Measurements from ENCODE around the gene RGPD8. TPM values are rescaled to one million over a fixed set of nuclear protein-coding genes. Genes with fewer than 3 reads are reported as not detected.
"Not testable (repeated sequence)": the region's sequence is repeated elsewhere in the genome, so short reads cannot be mapped to it uniquely, and the experiment has no call there.

Gene RGPD8
- total and polyA plus RNA-seq, 10 of the 15 experiments (the other 5 are each of a cell fraction or from before 2014, with no cell fraction given): 0.24 to 9.6 (median 4.2) TPM

- BruUV-seq (replicated peaks); H3K4me3 ChIP-seq; H3K27me3 ChIP-seq (replicated peaks in 1 of 2; ENCODE audit: control insufficient read depth in 2 of 2, insufficient read depth in 2 of 2, low read length in 1 of 2); H3K27ac ChIP-seq (ENCODE audit: control insufficient read depth, insufficient read depth); H3K4me2 ChIP-seq (ENCODE audit: control insufficient read depth, insufficient read depth); FAIRE-seq; CTCF ChIA-PET; POLR2A ChIA-PET; H3K9ac ChIP-seq (ENCODE audit: control insufficient read depth, insufficient read depth, low read length); H3K79me2 ChIP-seq (ENCODE audit: control insufficient read depth, insufficient read depth, low read length); H3K9me3 ChIP-seq (replicated peaks; ENCODE audit: control insufficient read depth, insufficient read depth, low read length); RAD21 ChIA-PET (ENCODE audit: unreplicated experiment); SMC1A ChIA-PET (ENCODE audit: uncharacterized antibody, unreplicated experiment); intact Hi-C loops (cut with micrococcal nuclease; ENCODE audit: unreplicated experiment); H3K4me1 ChIP-seq (ENCODE audit: control insufficient read depth, insufficient read depth, low read length); H2AFZ ChIP-seq (ENCODE audit: control insufficient read depth, low read depth, low read length); H4K20me1 ChIP-seq (ENCODE audit: control insufficient read depth, insufficient read depth); in situ Hi-C loops (cut with MboI); H3K36me3 ChIP-seq (ENCODE audit: control insufficient read depth in 2 of 2, insufficient read depth in 2 of 2, low read length in 1 of 2); DNase-seq (ENCODE audit: low read depth, low spot score); ATAC-seq: not testable (repeated sequence)
- 32% methylated on average over 2 of the region's 2 CpGs for WGBS (ENCODE audit: insufficient coverage, insufficient replicate concordance, low lambda C conversion rate, missing lambda C conversion rate)
Measured at GRCh38 chr2:112354335-112354734, 79.1 kb downstream of the RGPD8 start.

- DNase-seq (ENCODE audit: low read depth, low spot score); BruUV-seq (replicated peaks); H3K27me3 ChIP-seq (replicated peaks in 1 of 2; ENCODE audit: control insufficient read depth in 2 of 2, insufficient read depth in 2 of 2, low read length in 1 of 2); POLR2A ChIA-PET; H3K79me2 ChIP-seq (ENCODE audit: control insufficient read depth, insufficient read depth, low read length); H3K9ac ChIP-seq (ENCODE audit: control insufficient read depth, insufficient read depth, low read length); FAIRE-seq; H3K36me3 ChIP-seq (ENCODE audit: control insufficient read depth in 2 of 2, insufficient read depth in 2 of 2, low read length in 1 of 2); in situ Hi-C loops (cut with MboI); ATAC-seq; H3K9me3 ChIP-seq (replicated peaks; ENCODE audit: control insufficient read depth, insufficient read depth, low read length); CTCF ChIA-PET; H3K4me2 ChIP-seq (ENCODE audit: control insufficient read depth, insufficient read depth); intact Hi-C loops (cut with micrococcal nuclease; ENCODE audit: unreplicated experiment); H3K27ac ChIP-seq (ENCODE audit: control insufficient read depth, insufficient read depth); H3K4me3 ChIP-seq; SMC1A ChIA-PET (ENCODE audit: uncharacterized antibody, unreplicated experiment); H3K4me1 ChIP-seq (ENCODE audit: control insufficient read depth, insufficient read depth, low read length); RAD21 ChIA-PET (ENCODE audit: unreplicated experiment); H4K20me1 ChIP-seq (ENCODE audit: control insufficient read depth, insufficient read depth); H2AFZ ChIP-seq (ENCODE audit: control insufficient read depth, low read depth, low read length): not testable (repeated sequence)
- 93% methylated on average over 15 of the region's 25 CpGs for WGBS (ENCODE audit: insufficient coverage, insufficient replicate concordance, low lambda C conversion rate, missing lambda C conversion rate)
Measured at GRCh38 chr2:112352809-112353603, 80.4 kb downstream of the RGPD8 start.

- H4K20me1 ChIP-seq (ENCODE audit: control insufficient read depth, insufficient read depth); CTCF ChIA-PET; H3K4me3 ChIP-seq; H3K4me1 ChIP-seq (ENCODE audit: control insufficient read depth, insufficient read depth, low read length); H3K9me3 ChIP-seq (replicated peaks; ENCODE audit: control insufficient read depth, insufficient read depth, low read length); BruUV-seq (replicated peaks); in situ Hi-C loops (cut with MboI); H3K36me3 ChIP-seq (ENCODE audit: control insufficient read depth in 2 of 2, insufficient read depth in 2 of 2, low read length in 1 of 2); FAIRE-seq; H3K9ac ChIP-seq (ENCODE audit: control insufficient read depth, insufficient read depth, low read length); SMC1A ChIA-PET (ENCODE audit: uncharacterized antibody, unreplicated experiment); intact Hi-C loops (cut with micrococcal nuclease; ENCODE audit: unreplicated experiment); H3K27me3 ChIP-seq (replicated peaks in 1 of 2; ENCODE audit: control insufficient read depth in 2 of 2, insufficient read depth in 2 of 2, low read length in 1 of 2); H3K27ac ChIP-seq (ENCODE audit: control insufficient read depth, insufficient read depth); H3K4me2 ChIP-seq (ENCODE audit: control insufficient read depth, insufficient read depth); H2AFZ ChIP-seq (ENCODE audit: control insufficient read depth, low read depth, low read length); H3K79me2 ChIP-seq (ENCODE audit: control insufficient read depth, insufficient read depth, low read length); DNase-seq (ENCODE audit: low read depth, low spot score); ATAC-seq; POLR2A ChIA-PET; RAD21 ChIA-PET (ENCODE audit: unreplicated experiment): not testable (repeated sequence)
- 16% methylated on average over 2 of the region's 2 CpGs for WGBS (ENCODE audit: insufficient coverage, insufficient replicate concordance, low lambda C conversion rate, missing lambda C conversion rate)
Measured at GRCh38 chr2:112352292-112352691, 81.2 kb downstream of the RGPD8 start.

All from GM12878 (cell line).